HepG2 (cell line): ENCODE measurements around the gene LIPT1.

ENCODE experiments used
- CREM ChIP-seq, 2 experiments: sonication (generic) in 1 of 2; formaldehyde crosslinking in 1 of 2; IDR thresholded peaks; 2 replicates each; pipeline versions ENCODE4 v1.4.0 to v1.6.1; 2016 to 2020; ENCODE audit warnings: antibody characterized with exemption in 1 of 2, mild to moderate bottlenecking in 1 of 2, missing genetic modification reagents in 1 of 2
- CTCF ChIP-seq: sonication (generic); formaldehyde crosslinking; IDR thresholded peaks from 2 replicates; pipeline ENCODE4 v1.5.0; 2020; ENCODE audit warnings: mild to moderate bottlenecking, missing genetic modification reagents, moderate library complexity
- MAFF ChIP-seq: IDR thresholded peaks from 2 replicates; pipeline ENCODE4 v1.6.1; 2011; ENCODE audit warnings: low read depth, low read length, improper control_type of control experiment
- POLR2A ChIP-seq, 2 experiments: IDR thresholded peaks; 2 replicates each; pipeline ENCODE4 v1.6.1; 2011; ENCODE audit warnings: low read depth in 2 of 2, low read length in 2 of 2, mild to moderate bottlenecking in 1 of 2, moderate library complexity in 1 of 2; ENCODE audit not compliant: insufficient read depth in 1 of 2
- RAD21 ChIP-seq: fragments of 450-650 bp; formaldehyde crosslinking; IDR thresholded peaks from 2 replicates; pipeline ENCODE4 v1.5.0; 2020; ENCODE audit warnings: mild to moderate bottlenecking
- RNF2 ChIP-seq: fragments of 450-650 bp; conservative IDR thresholded peaks from 2 replicates; pipeline ENCODE4 v1.6.1; 2016; ENCODE audit warnings: low read depth
- SIN3B ChIP-seq: fragments of 150-350 bp; IDR thresholded peaks from 2 replicates; pipeline ENCODE4 v1.6.1; 2014; ENCODE audit warnings: low read length
- ZNF20 ChIP-seq: sonication (generic); formaldehyde crosslinking; IDR thresholded peaks from 2 replicates; pipeline ENCODE4 v1.4.0; 2020; ENCODE audit warnings: mild to moderate bottlenecking, moderate library complexity, missing genetic modification reagents
- ZNF234 ChIP-seq: sonication (generic); formaldehyde crosslinking; conservative IDR thresholded peaks from 2 replicates; pipeline ENCODE4 v1.5.1; 2020; ENCODE audit warnings: mild to moderate bottlenecking, missing genetic modification reagents
- ZNF256 ChIP-seq: sonication (generic); formaldehyde crosslinking; conservative IDR thresholded peaks from 2 replicates; pipeline ENCODE4 v1.4.0; 2020; ENCODE audit warnings: missing genetic modification reagents

GRCh38 chr2:99200076-99200800 lies 45.5 kb downstream of the LIPT1 start:
- TF ChIP-seq CTCF = no peak
- no peak for TF ChIP-seq ZNF20 (CRISPR knock-in tag)
- TF ChIP-seq RAD21 (CRISPR knock-in tag) = no peak
- no peak for TF ChIP-seq SIN3B
- TF ChIP-seq POLR2A (IDR thresholded peaks at IDR 0.05; ENCODE audit: insufficient read depth in 1 of 2, low read depth in 2 of 2, low read length in 2 of 2) = no peak
- no peak for TF ChIP-seq CREM (IDR thresholded peaks at IDR 0.05)
- TF ChIP-seq CREM (CRISPR knock-in tag; IDR thresholded peaks at IDR 0.05) = no peak
- TF ChIP-seq RNF2 = no peak
- no peak for TF ChIP-seq MAFF
- TF ChIP-seq ZNF234 (CRISPR knock-in tag) = no peak
- TF ChIP-seq ZNF256 = no peak
